ENCODE measurements around the gene FAM120B.

DNA sequence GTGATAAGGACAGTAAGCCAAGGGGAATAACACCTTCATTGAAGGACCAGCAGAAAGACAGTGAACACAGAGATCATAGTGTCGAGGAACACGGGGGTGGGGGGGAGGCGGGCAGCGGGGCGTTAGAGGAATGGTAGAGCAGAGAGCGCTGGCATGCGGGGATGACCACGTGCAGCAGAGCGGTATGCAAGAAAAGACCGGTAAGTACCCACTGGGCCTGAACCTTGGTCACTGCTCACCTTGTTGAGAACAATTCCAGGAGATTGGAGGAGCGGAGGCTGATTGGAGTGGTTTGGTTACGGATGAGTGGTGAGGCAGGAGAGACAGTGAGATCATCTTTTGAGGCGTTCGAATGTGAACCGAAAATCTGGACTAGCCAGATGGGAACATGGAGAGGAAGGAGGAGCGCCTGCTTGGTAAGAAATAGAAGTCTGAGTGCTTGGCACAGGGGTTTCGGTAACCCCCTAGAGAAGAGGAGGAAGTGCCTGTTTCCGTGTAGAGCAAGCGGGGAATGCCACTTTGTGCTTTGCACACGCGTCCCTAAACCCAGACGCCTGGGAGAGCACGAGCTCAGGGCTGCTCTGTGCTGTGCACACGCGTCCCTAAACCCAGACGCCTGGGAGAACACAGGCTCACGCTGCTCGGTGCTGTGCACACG is 70.0 kb downstream of the FAM120B start:
- TF ChIP-seq CTCF (conservative IDR thresholded peaks at IDR 0.05 in 1 of 2, IDR thresholded peaks at IDR 0.05 in 1 of 2; ENCODE audit: low read depth in 1 of 2, low read length in 2 of 2): no peak
- no peak for TF ChIP-seq EZH2 (IDR thresholded peaks at IDR 0.05; ENCODE audit: low read length, missing control alignments)
